Panc1 (cell line): ENCODE results near the gene ZMYM4. TPM values are rescaled to one million over a fixed set of nuclear protein-coding genes. Genes with fewer than 3 reads are reported as not detected.

Experiments
- ATAC-seq: fragments of 200-7000 bp; cut with Tn5 transposase; 2 replicates; pipeline ENCODE4 v1.9.1; 2020; ENCODE audit warnings: mild to moderate bottlenecking, moderate library complexity
- BruUV-seq: library from RNA; stranded (reverse); fragments of 400-500 nt; replicated peaks from 2 replicates; lab custom pipeline; 2021; lab: Mats Ljungman, UMichigan
- CTCF ChIA-PET: fragments of 300-600 bp; sonication (Branson Sonifier 250); formaldehyde crosslinking; loops from one replicate; lab custom pipeline; 2022; ENCODE audit warnings: antibody characterized with exemption; lab: Charles Lee
- POLR2A ChIA-PET: fragments of 300-600 bp; sonication (Branson Sonifier 250); formaldehyde crosslinking; loops from one replicate; lab custom pipeline; 2022; ENCODE audit warnings: antibody characterized with exemption; lab: Charles Lee
- DNase-seq: peaks from one replicate; pipeline ENCODE4 v3.0.0-alpha.2; 2010; ENCODE audit warnings: low read depth, low spot score
- H3K27ac ChIP-seq: 2 replicates; pipeline ENCODE4 v1.5.1; 2011; ENCODE audit warnings: mild to moderate bottlenecking, low read length, inconsistent platforms
- H3K27me3 ChIP-seq: fragments of 200-500 bp; sonication (Bioruptor generic); 2 replicates; pipeline ENCODE4 v1.6.0; 2014; ENCODE audit warnings: low read length, inconsistent platforms; ENCODE audit not compliant: control insufficient read depth, insufficient read depth
- H3K36me3 ChIP-seq: fragments of 200-500 bp; sonication (Bioruptor generic); 2 replicates; pipeline ENCODE4 v1.5.1; 2014; ENCODE audit warnings: inconsistent platforms, mild to moderate bottlenecking, low read length, moderate library complexity; ENCODE audit not compliant: control insufficient read depth, insufficient read depth
- H3K4me1 ChIP-seq: 2 replicates; pipeline ENCODE4 v1.5.1; 2011; ENCODE audit warnings: inconsistent platforms, mild to moderate bottlenecking, low read length, moderate library complexity; ENCODE audit not compliant: control insufficient read depth, insufficient read depth
- H3K4me3 ChIP-seq, 2 experiments: 2 replicates each; pipeline ENCODE4 v1.5.1; 2011 to 2012; ENCODE audit warnings: low read depth in 2 of 2, low read length in 2 of 2, mild to moderate bottlenecking in 2 of 2, inconsistent platforms in 1 of 2, moderate library complexity in 1 of 2
- H3K9me3 ChIP-seq: fragments of 200-500 bp; sonication (Bioruptor generic); 2 replicates; pipeline ENCODE4 v1.5.1; 2014; ENCODE audit warnings: low read depth, mild to moderate bottlenecking, inconsistent platforms, low read length, moderate library complexity; ENCODE audit not compliant: control insufficient read depth, insufficient read depth
- CTCF ChIP-seq: fragments of 450-650 bp; IDR thresholded peaks from 2 replicates; pipeline ENCODE4 v1.5.1; 2017; ENCODE audit warnings: mild to moderate bottlenecking
- POLR2AphosphoS5 ChIP-seq: IDR thresholded peaks from 2 replicates; pipeline ENCODE4 v1.6.1; 2012; ENCODE audit warnings: mild to moderate bottlenecking, low read depth, low read length, moderate library complexity
- SIN3A ChIP-seq: IDR thresholded peaks from 2 replicates; pipeline ENCODE4 v1.6.1; 2012; ENCODE audit warnings: low read depth, mild to moderate bottlenecking, low read length, moderate library complexity, borderline replicate concordance; ENCODE audit not compliant: insufficient read depth
- TCF7L2 ChIP-seq: IDR thresholded peaks from 2 replicates; pipeline ENCODE4 v1.6.1; 2011; ENCODE audit warnings: mild to moderate bottlenecking, low read depth, low read length, inconsistent platforms
- in situ Hi-C: cut with HindIII; loops from 2 replicates; pipeline ENCODE4 v1.10.0; 2016; ENCODE audit warnings: low sequenced_read_pairs, low pct_unique_long_range_greater_than_20kb
- intact Hi-C: fragments of 100-400 bp; cut with micrococcal nuclease; formaldehyde crosslinking; loops from one replicate; pipeline ENCODE4 v1.10.0; 2022; ENCODE audit not compliant: unreplicated experiment
- total RNA-seq: library from RNA; stranded (reverse); gene quantifications from one replicate; pipeline ENCODE4 v1.2.1, GENCODE V29; 2021; ENCODE audit not compliant: unreplicated experiment
- TF ChIP-seq, protein P1 (sequence below), 2 experiments: IDR thresholded peaks; 2 replicates each; pipeline ENCODE4 v1.6.1; 2011 to 2012; ENCODE audit warnings: low read depth in 2 of 2, control low read depth in 1 of 2, low read length in 1 of 2, mild to moderate bottlenecking in 1 of 2, moderate library complexity in 1 of 2; ENCODE audit not compliant: insufficient read depth in 1 of 2

Gene ZMYM4
- total RNA-seq, 1 experiment from 2014 or later = 82.2 TPM

DNA sequence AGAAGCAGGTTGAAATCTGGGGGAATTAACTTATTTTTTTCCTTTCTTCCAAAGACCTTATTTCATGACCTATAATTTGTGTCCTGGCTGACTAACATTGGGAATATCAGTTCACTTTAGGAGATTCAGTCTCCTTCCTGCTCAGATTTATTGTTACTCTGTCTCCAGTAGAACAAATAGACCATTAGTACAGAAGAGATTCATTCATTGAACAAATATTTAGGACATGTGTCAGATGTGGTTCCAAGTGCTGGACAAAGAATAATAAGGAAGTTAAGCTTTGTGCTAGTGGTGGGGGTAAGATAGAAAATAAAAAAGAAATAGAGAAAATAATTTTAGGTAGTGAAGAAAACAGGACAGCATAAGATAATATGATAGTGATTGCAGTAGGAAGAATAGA lies 20.3 kb downstream of the ZMYM4 start:
- Histone ChIP-seq H3K9me3 (no peaks in the 10 kb centered on the region; the same call in 1 of the 2 replicates), H3K27me3 (no peaks in the 10 kb centered on the region), H3K36me3 (no peaks in the 10 kb centered on the region), H3K4me3 (no peak overlapping the region), H3K4me1 (peaks cover 7% of the 10 kb centered on the region; the same call in 1 of the 2 replicates), H3K27ac (no peak overlapping the region)
- intact Hi-C loops (no loop called here), in situ Hi-C loops (no loop called here)
- no TSS peak for BruUV-seq
- ATAC-seq = no peak
- TF ChIP-seq POLR2AphosphoS5 = no peak
- ChIA-PET POLR2A (interaction anchor here (0.7 kb wide), 1 partner anchor 15 kb away, joined by 3 read pairs; no protein-coding TSS in a partner anchor), CTCF (no interaction called here)
- no peak for DNase-seq

DNA sequence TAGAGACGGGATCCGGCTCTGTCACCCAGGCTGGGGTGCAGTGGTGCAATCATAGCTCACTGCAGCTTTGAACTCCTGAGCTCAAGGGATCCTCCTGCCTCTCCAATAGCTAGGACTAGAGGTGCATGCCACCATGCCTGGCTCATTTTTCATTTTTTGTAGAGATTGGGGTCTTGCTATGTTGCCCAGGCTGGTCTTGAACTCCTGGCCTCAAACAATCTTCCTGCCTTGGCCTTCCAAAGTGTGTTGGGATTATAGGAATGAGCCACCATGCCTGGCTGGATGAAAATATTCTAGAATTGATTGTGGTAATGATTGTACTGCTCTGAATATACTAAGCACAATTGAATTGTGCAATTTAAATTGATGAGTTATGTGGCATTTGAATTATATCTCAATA lies 21.9 kb downstream of the ZMYM4 start:
- in situ Hi-C loops (no loop called here), intact Hi-C loops (no loop called here)

More for the DNA sequence above, 21.9 kb downstream of the ZMYM4 start:
- Histone ChIP-seq H3K27ac (no peak overlapping the region), H3K36me3 (no peaks in the 10 kb centered on the region), H3K9me3 (no peaks in the 10 kb centered on the region), H3K4me3 (no peak overlapping the region), H3K4me1 (peaks cover 7% of the 10 kb centered on the region; the same call in 1 of the 2 replicates), H3K27me3 (no peaks in the 10 kb centered on the region)
- ATAC-seq (no peak), DNase-seq (no peak)
- no TSS peak for BruUV-seq
- ChIA-PET POLR2A (interaction anchor here (0.6 kb wide), 1 partner anchor 589 kb away, joined by 5 read pairs; no protein-coding TSS in a partner anchor), CTCF (no interaction called here)
- TF ChIP-seq SIN3A (no peak), CTCF (no peak), TCF7L2 (no peak), POLR2AphosphoS5 (no peak)
- TF ChIP-seq, protein P1, sequence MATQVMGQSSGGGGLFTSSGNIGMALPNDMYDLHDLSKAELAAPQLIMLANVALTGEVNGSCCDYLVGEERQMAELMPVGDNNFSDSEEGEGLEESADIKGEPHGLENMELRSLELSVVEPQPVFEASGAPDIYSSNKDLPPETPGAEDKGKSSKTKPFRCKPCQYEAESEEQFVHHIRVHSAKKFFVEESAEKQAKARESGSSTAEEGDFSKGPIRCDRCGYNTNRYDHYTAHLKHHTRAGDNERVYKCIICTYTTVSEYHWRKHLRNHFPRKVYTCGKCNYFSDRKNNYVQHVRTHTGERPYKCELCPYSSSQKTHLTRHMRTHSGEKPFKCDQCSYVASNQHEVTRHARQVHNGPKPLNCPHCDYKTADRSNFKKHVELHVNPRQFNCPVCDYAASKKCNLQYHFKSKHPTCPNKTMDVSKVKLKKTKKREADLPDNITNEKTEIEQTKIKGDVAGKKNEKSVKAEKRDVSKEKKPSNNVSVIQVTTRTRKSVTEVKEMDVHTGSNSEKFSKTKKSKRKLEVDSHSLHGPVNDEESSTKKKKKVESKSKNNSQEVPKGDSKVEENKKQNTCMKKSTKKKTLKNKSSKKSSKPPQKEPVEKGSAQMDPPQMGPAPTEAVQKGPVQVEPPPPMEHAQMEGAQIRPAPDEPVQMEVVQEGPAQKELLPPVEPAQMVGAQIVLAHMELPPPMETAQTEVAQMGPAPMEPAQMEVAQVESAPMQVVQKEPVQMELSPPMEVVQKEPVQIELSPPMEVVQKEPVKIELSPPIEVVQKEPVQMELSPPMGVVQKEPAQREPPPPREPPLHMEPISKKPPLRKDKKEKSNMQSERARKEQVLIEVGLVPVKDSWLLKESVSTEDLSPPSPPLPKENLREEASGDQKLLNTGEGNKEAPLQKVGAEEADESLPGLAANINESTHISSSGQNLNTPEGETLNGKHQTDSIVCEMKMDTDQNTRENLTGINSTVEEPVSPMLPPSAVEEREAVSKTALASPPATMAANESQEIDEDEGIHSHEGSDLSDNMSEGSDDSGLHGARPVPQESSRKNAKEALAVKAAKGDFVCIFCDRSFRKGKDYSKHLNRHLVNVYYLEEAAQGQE (IDR thresholded peaks at IDR 0.05; ENCODE audit: insufficient read depth in 1 of 2, low read depth in 2 of 2, low read length in 1 of 2) = no peak
